Lung (tissue), 12 donors: ENCODE measurements around the gene RAET1G. TPM values are rescaled to one million over a fixed set of nuclear protein-coding genes. Genes with fewer than 3 reads are reported as not detected.
"Not testable (repeated sequence)": the region's sequence is repeated elsewhere in the genome, so short reads cannot be mapped to it uniquely, and the experiment has no call there.

Experiments used
- ATAC-seq: fragments of 200-7000 bp; cut with Tn5 transposase; one replicate; pipeline ENCODE4 v1.9.1; 2020; ENCODE audit warnings: moderate number of reproducible peaks; ENCODE audit not compliant: insufficient read depth, low FRiP score
- DNase-seq, 3 donors: peaks; one replicate each; pipeline ENCODE4 v3.0.0-alpha.2; 2013 to 2017
- H3K27ac ChIP-seq, 2 donors: one replicate each; pipeline ENCODE4 v1.5.1; 2013; ENCODE audit warnings: mild to moderate bottlenecking in 2 of 2, moderate library complexity in 2 of 2, control low read depth in 1 of 2, inconsistent platforms in 1 of 2, low read depth in 1 of 2, low read length in 1 of 2
- H3K27me3 ChIP-seq, 3 donors: one replicate each; pipeline ENCODE4 v1.5.1; 2013; ENCODE audit warnings: low read length in 2 of 3; ENCODE audit not compliant: control insufficient read depth in 3 of 3, insufficient read depth in 3 of 3
- H3K36me3 ChIP-seq, 4 donors: one replicate each; pipeline ENCODE4 v1.5.1; 2013; ENCODE audit warnings: low read length in 4 of 4, mild to moderate bottlenecking in 1 of 4, moderate library complexity in 1 of 4; ENCODE audit not compliant: control insufficient read depth in 4 of 4, insufficient read depth in 4 of 4
- H3K4me1 ChIP-seq, 5 donors: one replicate each; pipeline ENCODE4 v1.5.1; 2013; ENCODE audit warnings: low read length in 5 of 5, mild to moderate bottlenecking in 2 of 5, moderate library complexity in 1 of 5; ENCODE audit not compliant: control insufficient read depth in 5 of 5, insufficient read depth in 5 of 5
- H3K4me3 ChIP-seq: one replicate; pipeline ENCODE4 v1.5.1; 2013; ENCODE audit warnings: mild to moderate bottlenecking, control low read depth, moderate library complexity
- H3K9ac ChIP-seq, 2 donors: one replicate each; pipeline ENCODE4 v1.5.1; 2013; ENCODE audit warnings: low read length in 2 of 2, control low read depth in 1 of 2; ENCODE audit not compliant: insufficient read depth in 1 of 2
- H3K9me3 ChIP-seq, 4 donors: one replicate each; pipeline ENCODE4 v1.5.1; 2013; ENCODE audit warnings: low read length in 3 of 4, mild to moderate bottlenecking in 1 of 4, moderate library complexity in 1 of 4; ENCODE audit not compliant: control insufficient read depth in 4 of 4, insufficient read depth in 3 of 4
- WGBS, 2 donors: extraction: QIAGEN DNeasy Blood & Tissue Kit; methylation state at CpG; one replicate each; pipeline ENCODE4 v1.1.7; 2013; 5-methylcytosine and 5-hydroxymethylcytosine counted together
- polyA plus RNA-seq, 2 donors: library from polyadenylated mRNA; stranded (reverse); fragments of 200-250 nt; gene quantifications; one replicate each; pipeline ENCODE4 v1.2.1, GENCODE V29; 2013
- total RNA-seq, 2 donors: library from RNA; depleted of rRNA in 1 of 2; stranded (reverse); fragments of >200 nt in 1 of 2; gene quantifications; one replicate each; pipeline ENCODE4 v1.2.1, GENCODE V29; 2014 to 2021
- TF ChIP-seq, protein P1 (sequence below): IDR thresholded peaks from 2 replicates; pipeline ENCODE4 v1.5.1; 2012; ENCODE audit warnings: mild to moderate bottlenecking; ENCODE audit errors: control extremely low read depth, extremely low read depth
- donor health status: control.
- donor health status: control.
- donor health status: Bipolar disorder and iron deficiency.
- donor health status: healthy.
- donor health status: DM: yes; HTN: yes; CAD: no.

RAET1G gene
- total and polyA plus RNA-seq, 4 donors: 0.32 to 1.8 (median 0.99) TPM

DNA sequence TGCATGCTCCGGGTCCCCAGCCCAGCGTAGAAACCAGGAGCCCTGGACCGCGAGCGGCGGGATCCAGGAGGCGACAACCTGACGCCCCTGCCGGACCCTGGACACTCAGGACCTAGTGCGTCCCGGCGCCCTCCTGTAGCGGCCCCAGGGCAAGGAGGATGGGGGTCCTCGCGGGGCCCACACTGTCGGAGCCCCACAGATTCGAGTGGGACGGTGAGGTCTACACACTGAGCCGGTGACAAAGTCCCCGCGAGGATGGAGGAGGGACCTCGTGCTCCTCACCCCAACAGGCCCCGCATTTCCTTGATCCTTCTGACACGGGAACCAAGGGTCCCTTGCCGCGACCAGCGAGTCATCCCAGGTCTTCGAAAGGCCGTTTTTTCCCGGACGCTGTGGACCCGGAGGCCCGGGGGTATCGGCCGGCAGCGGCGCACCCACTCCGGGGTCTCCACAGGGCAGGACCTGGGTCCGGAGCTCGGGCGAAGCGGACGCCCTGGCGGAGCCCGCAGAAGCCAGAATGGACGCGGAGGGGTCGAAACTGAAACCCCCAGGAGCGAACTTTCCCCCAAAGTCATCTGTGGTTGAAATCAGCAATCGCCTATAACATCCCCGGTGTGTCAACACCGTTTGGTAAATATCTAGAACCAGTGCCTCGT is 31.5 kb upstream of the RAET1G start:
- not testable (repeated sequence) for H3K36me3 ChIP-seq, H3K4me1 ChIP-seq, H3K27ac ChIP-seq, H3K4me3 ChIP-seq, DNase-seq, ATAC-seq, H3K9ac ChIP-seq, H3K9me3 ChIP-seq
- WGBS, 2 donors: 10 to 13% methylated on average over 31 to 47 of the region's 53 CpGs
- peaks cover 0 to 86% (median 72%) of the 10 kb centered on the region in 3 donors for H3K27me3 ChIP-seq

DNA sequence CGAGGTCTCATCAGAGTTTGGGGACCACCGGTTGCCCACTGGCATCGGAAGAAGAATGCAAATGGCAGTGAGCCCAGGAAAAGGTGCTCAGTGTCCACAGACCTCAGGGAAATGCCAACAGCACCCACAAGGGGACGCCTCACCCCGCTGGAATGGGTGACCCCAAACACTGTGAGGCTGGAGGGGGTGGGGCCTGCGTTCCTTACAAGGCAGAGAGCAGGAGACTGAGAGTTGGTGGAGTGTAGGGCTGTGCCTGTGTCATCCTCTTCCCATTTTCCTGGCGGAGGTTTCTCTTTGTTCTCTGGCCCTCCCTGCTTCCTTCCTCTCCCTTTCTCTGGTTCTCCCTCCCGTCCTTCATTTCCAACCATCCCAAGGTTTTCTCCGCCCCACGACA is 31.0 kb upstream of the RAET1G start:
- WGBS, 2 donors: 8 to 17% methylated on average over 1 to 5 of the region's 10 CpGs

DNA sequence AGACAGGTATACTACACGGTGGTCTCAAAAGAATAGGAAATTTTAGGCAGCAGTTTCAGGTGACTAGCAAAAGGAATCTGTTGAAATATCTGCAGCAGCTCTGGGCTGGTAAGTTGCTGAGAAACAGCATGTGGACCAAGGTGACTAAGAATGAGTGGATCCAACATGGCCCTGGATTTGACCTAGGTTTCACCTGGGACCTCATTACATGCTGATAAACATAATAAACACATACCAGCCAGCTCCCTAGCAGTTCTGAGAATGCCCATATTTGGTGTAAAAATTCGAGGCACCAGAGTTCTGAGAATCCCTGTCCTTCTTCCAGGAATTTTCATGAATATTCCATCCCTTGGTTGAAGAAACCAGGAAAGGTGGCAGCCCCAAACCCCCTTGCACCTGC is 30.5 kb upstream of the RAET1G start:
- not testable (repeated sequence) for H3K4me3 ChIP-seq, H3K4me1 ChIP-seq, H3K9me3 ChIP-seq, H3K9ac ChIP-seq, H3K27ac ChIP-seq, DNase-seq, H3K36me3 ChIP-seq, ATAC-seq
- peaks cover 0 to 87% (median 66%) of the 10 kb centered on the region in 3 donors for H3K27me3 ChIP-seq
- 37 to 40% methylated on average over 2 of the region's 2 CpGs for WGBS, 2 donors

More for the DNA sequence above, 31.0 kb upstream of the RAET1G start:
- not testable (repeated sequence) for H3K4me1 ChIP-seq, H3K4me3 ChIP-seq, H3K9me3 ChIP-seq, H3K36me3 ChIP-seq, H3K27ac ChIP-seq, DNase-seq, H3K9ac ChIP-seq, ATAC-seq
- H3K27me3 ChIP-seq: peaks cover 0 to 85% (median 67%) of the 10 kb centered on the region in 3 donors

DNA sequence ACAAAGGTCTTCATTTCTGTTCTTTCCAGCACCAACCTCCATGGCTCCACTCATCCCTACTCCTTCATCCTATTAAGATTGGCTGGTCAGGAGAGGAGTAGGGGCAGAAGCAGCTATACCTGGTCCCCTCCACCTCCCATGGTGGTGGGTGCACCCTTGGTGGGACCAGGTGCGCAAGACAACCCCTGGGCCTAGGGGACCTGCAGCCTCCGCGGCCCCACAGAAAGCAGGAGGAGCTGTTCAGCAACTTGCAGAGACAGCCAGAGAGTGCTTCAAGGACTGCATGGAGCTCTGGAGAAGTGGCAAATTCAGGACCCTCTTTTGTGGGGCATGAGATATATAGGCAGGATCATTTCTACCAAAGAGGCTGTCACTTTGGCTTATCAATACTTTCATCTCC is 28.7 kb upstream of the RAET1G start:
- H3K9ac ChIP-seq: no peak overlapping the region
- WGBS, 2 donors: 85 to 92% methylated on average over 3 of the region's 3 CpGs
- no peak overlapping the region for H3K27ac ChIP-seq
- H3K4me3 ChIP-seq: no peak overlapping the region
- H3K9me3 ChIP-seq: no peaks in the 10 kb centered on the region
- DNase-seq (no peak), ATAC-seq (no peak)
- H3K36me3 ChIP-seq: no peaks in the 10 kb centered on the region
- TF ChIP-seq, protein P1, sequence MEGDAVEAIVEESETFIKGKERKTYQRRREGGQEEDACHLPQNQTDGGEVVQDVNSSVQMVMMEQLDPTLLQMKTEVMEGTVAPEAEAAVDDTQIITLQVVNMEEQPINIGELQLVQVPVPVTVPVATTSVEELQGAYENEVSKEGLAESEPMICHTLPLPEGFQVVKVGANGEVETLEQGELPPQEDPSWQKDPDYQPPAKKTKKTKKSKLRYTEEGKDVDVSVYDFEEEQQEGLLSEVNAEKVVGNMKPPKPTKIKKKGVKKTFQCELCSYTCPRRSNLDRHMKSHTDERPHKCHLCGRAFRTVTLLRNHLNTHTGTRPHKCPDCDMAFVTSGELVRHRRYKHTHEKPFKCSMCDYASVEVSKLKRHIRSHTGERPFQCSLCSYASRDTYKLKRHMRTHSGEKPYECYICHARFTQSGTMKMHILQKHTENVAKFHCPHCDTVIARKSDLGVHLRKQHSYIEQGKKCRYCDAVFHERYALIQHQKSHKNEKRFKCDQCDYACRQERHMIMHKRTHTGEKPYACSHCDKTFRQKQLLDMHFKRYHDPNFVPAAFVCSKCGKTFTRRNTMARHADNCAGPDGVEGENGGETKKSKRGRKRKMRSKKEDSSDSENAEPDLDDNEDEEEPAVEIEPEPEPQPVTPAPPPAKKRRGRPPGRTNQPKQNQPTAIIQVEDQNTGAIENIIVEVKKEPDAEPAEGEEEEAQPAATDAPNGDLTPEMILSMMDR: no peak
- H3K27me3 ChIP-seq: peaks cover 0 to 79% (median 52%) of the 10 kb centered on the region in 3 donors
- H3K4me1 ChIP-seq: peaks cover 0 to 1% (median 0%) of the 10 kb centered on the region in 5 donors

DNA sequence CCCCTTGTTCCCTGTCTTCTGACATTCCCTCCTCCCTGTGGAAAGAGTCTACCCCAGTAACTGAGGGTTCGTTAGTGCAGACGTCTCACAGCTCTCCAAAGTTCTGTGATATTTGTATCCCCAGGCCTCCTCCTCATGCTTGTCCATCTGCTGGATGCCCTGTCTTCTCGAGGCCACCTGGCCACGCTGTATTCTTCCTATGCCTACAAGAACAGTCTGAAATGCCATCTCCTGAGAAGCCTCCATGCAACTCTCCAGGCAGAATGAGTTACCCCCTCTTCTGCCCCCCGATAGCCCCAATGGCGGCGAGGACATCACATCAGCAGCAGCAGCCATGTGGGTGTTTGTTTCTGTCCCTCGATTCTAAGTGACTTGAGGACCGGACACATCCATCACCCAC is 28.2 kb upstream of the RAET1G start:
- Histone ChIP-seq H3K27me3 (peaks cover 0 to 82% (median 48%) of the 10 kb centered on the region in 3 donors), H3K4me3 (no peak overlapping the region), H3K9ac (no peak overlapping the region), H3K4me1 (peaks cover 0 to 1% (median 0%) of the 10 kb centered on the region in 5 donors), H3K9me3 (no peaks in the 10 kb centered on the region), H3K36me3 (no peaks in the 10 kb centered on the region), H3K27ac (no peak overlapping the region)
- 80 to 82% methylated on average over 9 of the region's 9 CpGs for WGBS, 2 donors
- DNase-seq: no peak
- ATAC-seq: no peak
- TF ChIP-seq, protein P1: no peak
